OCI-LY1 (cell line): ENCODE measurements around the gene SLC19A1.

Source experiments
- CTCF ChIP-seq: fragments of 200-600 bp; sonication (generic), shearing (Covaris generic); IDR thresholded peaks from 2 replicates; pipeline ENCODE4 v1.5.1; 2017; ENCODE audit warnings: mild to moderate bottlenecking, antibody characterized with exemption, low read length, moderate library complexity, mixed read lengths
- EZH2 ChIP-seq: fragments of 200-600 bp; sonication (generic), shearing (Covaris generic); IDR thresholded peaks from 2 replicates; pipeline ENCODE4 v1.8.0; 2017; ENCODE audit warnings: borderline replicate concordance, mixed run types, mild to moderate bottlenecking, antibody characterized with exemption, low read length, moderate library complexity, mixed read lengths

GRCh38 chr21:45531393-45532215, 10.6 kb downstream of the SLC19A1 start:
- TF ChIP-seq EZH2 (no peak), CTCF (no peak)
